DOHH2 (cell line): Measurements from ENCODE around the gene STRADA.

Source experiments
- H3F3A ChIP-seq: fragments of 200-600 bp; sonication (generic), shearing (Covaris generic); 2 replicates; pipeline ENCODE4 v1.6.0; 2016; ENCODE audit warnings: antibody characterized with exemption, mild to moderate bottlenecking; ENCODE audit not compliant: control insufficient read depth, insufficient read depth
- H3K27ac ChIP-seq: fragments of 200-600 bp; sonication (generic); 2 replicates; pipeline ENCODE4 v1.5.1; 2014; ENCODE audit warnings: low read depth, mild to moderate bottlenecking, low read length, moderate library complexity
- H3K27me3 ChIP-seq: fragments of 200-600 bp; sonication (generic); 2 replicates; pipeline ENCODE4 v1.6.1; 2014; ENCODE audit warnings: mild to moderate bottlenecking, low read length, mixed read lengths; ENCODE audit not compliant: control insufficient read depth
- H3K36me3 ChIP-seq: fragments of 200-600 bp; sonication (generic); 2 replicates; pipeline ENCODE4 v1.6.1; 2014; ENCODE audit warnings: mild to moderate bottlenecking, low read length, moderate library complexity, mixed read lengths; ENCODE audit not compliant: control insufficient read depth
- H3K4me1 ChIP-seq: fragments of 200-600 bp; sonication (generic); 2 replicates; pipeline ENCODE4 v1.6.1; 2014; ENCODE audit warnings: mild to moderate bottlenecking, low read length, mixed read lengths; ENCODE audit not compliant: control insufficient read depth
- H3K4me2 ChIP-seq: fragments of 200-600 bp; sonication (generic); 2 replicates; pipeline ENCODE4 v1.6.0; 2014; ENCODE audit warnings: mild to moderate bottlenecking, low read length, moderate library complexity
- H3K4me3 ChIP-seq: fragments of 200-600 bp; sonication (generic); 2 replicates; pipeline ENCODE4 v1.5.1; 2014; ENCODE audit warnings: mild to moderate bottlenecking, low read length, mixed read lengths
- H3K79me2 ChIP-seq: fragments of 200-600 bp; sonication (generic); 2 replicates; pipeline ENCODE4 v1.6.1; 2014; ENCODE audit warnings: mild to moderate bottlenecking, low read length, mixed read lengths; ENCODE audit not compliant: control insufficient read depth
- H3K9me2 ChIP-seq: fragments of 200-600 bp; sonication (generic); replicated peaks from 2 replicates; pipeline ENCODE4 v1.6.1; 2014; ENCODE audit warnings: mild to moderate bottlenecking, low read length, mixed read lengths; ENCODE audit not compliant: control insufficient read depth
- H3K9me3 ChIP-seq: fragments of 200-600 bp; sonication (generic); 2 replicates; pipeline ENCODE4 v1.6.1; 2014; ENCODE audit warnings: antibody characterized with exemption, low read length, mixed read lengths; ENCODE audit not compliant: control insufficient read depth, insufficient read depth
- H4K20me1 ChIP-seq: fragments of 200-600 bp; sonication (generic); 2 replicates; pipeline ENCODE4 v1.6.0; 2014; ENCODE audit warnings: low read depth, mild to moderate bottlenecking, antibody characterized with exemption, low read length, moderate library complexity; ENCODE audit not compliant: control insufficient read depth, insufficient read depth
- EZH2phosphoT487 ChIP-seq: fragments of 200-600 bp; sonication (generic); IDR thresholded peaks from 2 replicates; pipeline ENCODE4 v1.6.1; 2017; ENCODE audit warnings: borderline replicate concordance, mild to moderate bottlenecking, antibody characterized with exemption, low read length, moderate library complexity, mixed read lengths
- TF ChIP-seq, protein P1 (sequence below): fragments of 200-600 bp; sonication (generic); IDR thresholded peaks from one replicate; pipeline ENCODE4 v1.5.1; 2014; ENCODE audit warnings: antibody characterized with exemption, mild to moderate bottlenecking, low read depth, low read length; ENCODE audit not compliant: poor library complexity, severe bottlenecking

The STRADA gene

DNA sequence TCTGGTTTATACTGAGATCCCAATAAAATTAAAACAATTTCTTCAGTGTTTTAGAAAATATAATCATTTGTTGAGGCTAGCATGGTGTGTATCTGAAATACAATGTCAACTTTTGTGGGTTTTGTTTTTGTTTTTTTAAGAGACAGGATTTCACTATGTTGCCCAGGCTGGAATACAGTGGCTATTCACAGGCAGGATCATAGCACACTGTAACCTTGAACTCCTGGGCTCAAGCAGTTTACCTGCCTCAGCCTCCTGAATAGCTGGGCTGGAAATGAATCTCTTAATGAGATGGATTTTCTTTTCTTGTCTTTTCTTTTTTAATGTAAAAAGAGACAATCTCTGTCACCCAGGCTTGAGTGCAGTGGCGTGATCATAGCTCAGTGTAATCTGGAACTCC lies 44.5 kb upstream of the STRADA start:
- H3K27ac ChIP-seq, result no peak overlapping the region
- no peak overlapping the region for H3K4me3 ChIP-seq
- TF ChIP-seq EZH2phosphoT487, result no peak
- TF ChIP-seq, protein P1, sequence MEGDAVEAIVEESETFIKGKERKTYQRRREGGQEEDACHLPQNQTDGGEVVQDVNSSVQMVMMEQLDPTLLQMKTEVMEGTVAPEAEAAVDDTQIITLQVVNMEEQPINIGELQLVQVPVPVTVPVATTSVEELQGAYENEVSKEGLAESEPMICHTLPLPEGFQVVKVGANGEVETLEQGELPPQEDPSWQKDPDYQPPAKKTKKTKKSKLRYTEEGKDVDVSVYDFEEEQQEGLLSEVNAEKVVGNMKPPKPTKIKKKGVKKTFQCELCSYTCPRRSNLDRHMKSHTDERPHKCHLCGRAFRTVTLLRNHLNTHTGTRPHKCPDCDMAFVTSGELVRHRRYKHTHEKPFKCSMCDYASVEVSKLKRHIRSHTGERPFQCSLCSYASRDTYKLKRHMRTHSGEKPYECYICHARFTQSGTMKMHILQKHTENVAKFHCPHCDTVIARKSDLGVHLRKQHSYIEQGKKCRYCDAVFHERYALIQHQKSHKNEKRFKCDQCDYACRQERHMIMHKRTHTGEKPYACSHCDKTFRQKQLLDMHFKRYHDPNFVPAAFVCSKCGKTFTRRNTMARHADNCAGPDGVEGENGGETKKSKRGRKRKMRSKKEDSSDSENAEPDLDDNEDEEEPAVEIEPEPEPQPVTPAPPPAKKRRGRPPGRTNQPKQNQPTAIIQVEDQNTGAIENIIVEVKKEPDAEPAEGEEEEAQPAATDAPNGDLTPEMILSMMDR, result no peak
- peaks cover 94% of the 10 kb centered on the region for H3K36me3 ChIP-seq
- peaks cover 9% of the 10 kb centered on the region for H3K4me1 ChIP-seq
- H3F3A ChIP-seq, result 0 out of 2 replicates have a peak, but pooled peaks cover 5% of the 10 kb centered on the region
- H3K79me2 ChIP-seq, result peaks cover 95% of the 10 kb centered on the region
- no peaks in the 10 kb centered on the region for H3K9me3 ChIP-seq
- H4K20me1 ChIP-seq, result peaks cover 18% of the 10 kb centered on the region
- no peaks in the 10 kb centered on the region for H3K9me2 ChIP-seq
- no peaks in the 10 kb centered on the region for H3K27me3 ChIP-seq
- no peak overlapping the region for H3K4me2 ChIP-seq

DNA sequence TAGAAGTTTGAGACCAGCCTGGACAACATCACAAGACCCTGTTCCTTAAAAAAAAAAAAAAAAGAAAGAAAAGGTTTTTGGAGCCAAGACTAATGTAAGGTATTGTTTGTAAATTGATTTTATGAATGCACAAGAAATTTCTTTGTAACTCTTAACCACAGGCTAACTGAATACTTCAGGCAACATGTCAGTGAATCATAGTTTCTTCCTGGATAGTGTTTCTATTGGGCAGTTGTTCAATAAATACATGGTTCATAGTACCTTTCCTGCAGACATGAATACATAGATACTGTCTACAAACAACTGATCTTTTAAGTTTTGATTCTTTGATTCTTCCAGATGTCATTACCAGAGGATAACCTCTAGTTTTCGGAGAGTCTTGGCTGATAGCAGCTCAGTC lies 44.0 kb upstream of the STRADA start:
- H3K79me2 ChIP-seq, result peaks cover 97% of the 10 kb centered on the region
- TF ChIP-seq, protein P1, result no peak
- TF ChIP-seq EZH2phosphoT487, result no peak

GRCh38 chr17:63783522-63783921 lies 41.9 kb upstream of the STRADA start:
- Histone ChIP-seq H4K20me1 (peaks cover 27% of the 10 kb centered on the region), H3K4me1 (peaks cover 20% of the 10 kb centered on the region), H3K27ac (no peak overlapping the region), H3K9me2 (no peaks in the 10 kb centered on the region), H3F3A (0 out of 2 replicates have a peak, but pooled peaks cover 3% of the 10 kb centered on the region), H3K4me2 (no peak overlapping the region), H3K9me3 (no peaks in the 10 kb centered on the region), H3K36me3 (peaks cover 94% of the 10 kb centered on the region), H3K79me2 (peaks cover 98% of the 10 kb centered on the region), H3K27me3 (no peaks in the 10 kb centered on the region), H3K4me3 (no peak overlapping the region)
- TF ChIP-seq EZH2phosphoT487, result no peak
- TF ChIP-seq, protein P1, result no peak

More for the DNA sequence above, 44.0 kb upstream of the STRADA start:
- H3F3A ChIP-seq, result 0 out of 2 replicates have a peak, but pooled peaks cover 3% of the 10 kb centered on the region
- H3K9me2 ChIP-seq, result no peaks in the 10 kb centered on the region
- H3K36me3 ChIP-seq, result peaks cover 94% of the 10 kb centered on the region
- no peaks in the 10 kb centered on the region for H3K9me3 ChIP-seq
- H3K4me3 ChIP-seq, result no peak overlapping the region
- H4K20me1 ChIP-seq, result peaks cover 18% of the 10 kb centered on the region
- no peak overlapping the region for H3K4me2 ChIP-seq
- H3K4me1 ChIP-seq, result peaks cover 10% of the 10 kb centered on the region
- H3K27ac ChIP-seq, result no peak overlapping the region
- H3K27me3 ChIP-seq, result no peaks in the 10 kb centered on the region
